H1 (cell line): ENCODE measurements around the gene LPAR6. TPM values are rescaled to one million over a fixed set of nuclear protein-coding genes. Genes with fewer than 3 reads are reported as not detected.

Experiments used
- CTCF ChIA-PET: fragments of 300-600 bp; sonication (Branson Sonifier 250); formaldehyde crosslinking; loops from one replicate; lab custom pipeline; 2021; ENCODE audit not compliant: partially characterized antibody; lab: Charles Lee
- POLR2A ChIA-PET: fragments of 300-600 bp; sonication (Branson Sonifier 250); formaldehyde crosslinking; loops from one replicate; lab custom pipeline; 2021; ENCODE audit warnings: inconsistent platforms; ENCODE audit not compliant: partially characterized antibody; lab: Charles Lee
- DNase-seq, 2 experiments: peaks; one replicate each; pipeline versions ENCODE4 v3.0.0 to v3.0.0-alpha.2; 2010 to 2022; ENCODE audit warnings: low spot score in 2 of 2, low read depth in 1 of 2, mixed read lengths in 1 of 2
- FAIRE-seq: peaks from 2 replicates; lab custom pipeline; 2011; peaks lifted over from hg19 to GRCh38; lab: Jason Lieb, UNC
- H2AFZ ChIP-seq: 2 replicates; pipeline ENCODE4 v1.8.1; 2012; ENCODE audit warnings: low read length, inconsistent platforms
- H2AK5ac ChIP-seq: 2 replicates; pipeline ENCODE4 v1.6.1; 2013; ENCODE audit warnings: low read depth, low read length
- H2BK120ac ChIP-seq: replicated peaks from 2 replicates; pipeline ENCODE3; 2013; ENCODE audit warnings: low read depth, low read length, inconsistent platforms
- H2BK12ac ChIP-seq: 2 replicates; pipeline ENCODE4 v1.6.1; 2013; ENCODE audit warnings: low read depth, low read length
- H2BK15ac ChIP-seq: 2 replicates; pipeline ENCODE4 v1.6.1; 2013; ENCODE audit warnings: low read length
- H2BK20ac ChIP-seq: 2 replicates; pipeline ENCODE4 v1.6.1; 2013; ENCODE audit warnings: low read length
- H2BK5ac ChIP-seq: 2 replicates; pipeline ENCODE4 v1.6.1; 2013; ENCODE audit warnings: low read depth, low read length
- H3K14ac ChIP-seq: 2 replicates; pipeline ENCODE4 v1.6.1; 2013; ENCODE audit warnings: inconsistent platforms; ENCODE audit not compliant: insufficient read length
- H3K18ac ChIP-seq: 2 replicates; pipeline ENCODE4 v1.6.1; 2013; ENCODE audit warnings: low read length; ENCODE audit errors: extremely low read depth
- H3K23ac ChIP-seq: 2 replicates; pipeline ENCODE4 v1.6.1; 2013; ENCODE audit warnings: inconsistent platforms; ENCODE audit not compliant: insufficient read length
- H3K23me2 ChIP-seq: 2 replicates; pipeline ENCODE4 v1.6.1; 2013; ENCODE audit warnings: low read depth, low read length
- H3K27ac ChIP-seq: 2 replicates; pipeline ENCODE4 v1.6.1; 2011; ENCODE audit warnings: low read depth, low read length, inconsistent platforms
- H3K27me3 ChIP-seq, 4 experiments: replicated peaks in 1 of 4; 1 replicate in 1 of 4; 2 replicates in 3 of 4; pipeline versions ENCODE4 v1.6.1 to v1.8.1; 2011 to 2013; ENCODE audit warnings: low read length in 3 of 4, mild to moderate bottlenecking in 3 of 4, inconsistent platforms in 2 of 4, mixed read lengths in 2 of 4, moderate library complexity in 1 of 4; ENCODE audit not compliant: control insufficient read depth in 3 of 4, insufficient read depth in 3 of 4; ENCODE audit errors: extremely low read depth in 1 of 4
- H3K36me3 ChIP-seq, 4 experiments: 2 replicates each; pipeline versions ENCODE4 v1.6.1 to v1.8.1; 2011 to 2013; ENCODE audit warnings: mild to moderate bottlenecking in 4 of 4, low read length in 3 of 4, moderate library complexity in 2 of 4, control low read depth in 1 of 4, inconsistent platforms in 1 of 4; ENCODE audit not compliant: insufficient read depth in 4 of 4, control insufficient read depth in 2 of 4
- H3K4ac ChIP-seq: replicated peaks from 2 replicates; pipeline ENCODE3; 2013; ENCODE audit warnings: low read length, low read depth, mixed read lengths, inconsistent platforms; ENCODE audit not compliant: insufficient read length
- H3K4me1 ChIP-seq, 4 experiments: replicated peaks in 1 of 4; 1 replicate in 1 of 4; 2 replicates in 3 of 4; pipeline versions ENCODE4 v1.6.1 to v1.8.1; 2011 to 2013; ENCODE audit warnings: low read length in 3 of 4, inconsistent platforms in 2 of 4, mixed read lengths in 1 of 4; ENCODE audit not compliant: insufficient read depth in 4 of 4, control insufficient read depth in 3 of 4
- H3K4me2 ChIP-seq, 2 experiments: 2 replicates each; pipeline versions ENCODE4 v1.6.1 to v1.8.1; 2011 to 2013; ENCODE audit warnings: low read depth in 2 of 2, low read length in 2 of 2, control low read depth in 1 of 2, inconsistent platforms in 1 of 2, mild to moderate bottlenecking in 1 of 2; ENCODE audit not compliant: insufficient read depth in 1 of 2
- H3K4me3 ChIP-seq, 4 experiments: fragments of 200-600, 300-600 bp in 1 of 4; sonication (generic), shearing (Covaris generic), sonication (Bioruptor Twin) in 1 of 4; 2 replicates each; pipeline versions ENCODE4 v1.5.1 to v1.8.1; 2011 to 2016; ENCODE audit warnings: low read length in 4 of 4, low read depth in 3 of 4, control low read depth in 2 of 4, inconsistent platforms in 2 of 4, mild to moderate bottlenecking in 2 of 4, mixed read lengths in 1 of 4, moderate library complexity in 1 of 4; ENCODE audit not compliant: insufficient read depth in 2 of 4; ENCODE audit errors: extremely low read depth in 1 of 4
- H3K56ac ChIP-seq: replicated peaks from 2 replicates; pipeline ENCODE3; 2013; ENCODE audit warnings: low read depth, mild to moderate bottlenecking, mixed read lengths, low read length, inconsistent platforms; ENCODE audit not compliant: insufficient read length
- H3K79me1 ChIP-seq: 2 replicates; pipeline ENCODE4 v1.6.1; 2013; ENCODE audit warnings: low read depth, low read length, control low read depth
- H3K79me2 ChIP-seq, 2 experiments: 2 replicates each; pipeline versions ENCODE4 v1.6.1 to v1.8.1; 2012 to 2013; ENCODE audit warnings: low read length in 2 of 2, mild to moderate bottlenecking in 2 of 2, inconsistent platforms in 1 of 2; ENCODE audit not compliant: insufficient read depth in 2 of 2, control insufficient read depth in 1 of 2
- H3K9ac ChIP-seq, 4 experiments: replicated peaks in 1 of 4; 1 replicate in 1 of 4; 2 replicates in 3 of 4; pipeline versions ENCODE4 v1.6.1 to v1.8.1; 2011 to 2013; ENCODE audit warnings: low read depth in 3 of 4, low read length in 3 of 4, control low read depth in 2 of 4, mild to moderate bottlenecking in 2 of 4, moderate library complexity in 2 of 4, inconsistent platforms in 1 of 4; ENCODE audit errors: extremely low read depth in 1 of 4
- H3K9me3 ChIP-seq, 2 experiments: 2 replicates each; pipeline versions ENCODE4 v1.6.1 to v1.8.1; 2012 to 2013; ENCODE audit warnings: mild to moderate bottlenecking in 2 of 2, moderate library complexity in 2 of 2, control low read depth in 1 of 2, inconsistent platforms in 1 of 2, low read depth in 1 of 2, low read length in 1 of 2, mixed read lengths in 1 of 2; ENCODE audit not compliant: insufficient read depth in 2 of 2
- H4K20me1 ChIP-seq, 2 experiments: replicated peaks in 1 of 2; 2 replicates each; pipeline versions ENCODE3 to v1.8.1; 2011 to 2013; ENCODE audit warnings: inconsistent platforms in 2 of 2, low read length in 2 of 2, mild to moderate bottlenecking in 1 of 2; ENCODE audit not compliant: insufficient read depth in 2 of 2, control insufficient read depth in 1 of 2
- H4K5ac ChIP-seq: 2 replicates; pipeline ENCODE4 v1.6.1; 2013; ENCODE audit warnings: low read length, low read depth, mixed read lengths, inconsistent platforms; ENCODE audit not compliant: insufficient read length
- H4K8ac ChIP-seq: 2 replicates; pipeline ENCODE4 v1.8.0; 2013; ENCODE audit warnings: mild to moderate bottlenecking, moderate library complexity, low read length, inconsistent platforms; ENCODE audit not compliant: insufficient read depth; ENCODE audit errors: extremely low read depth
- H4K91ac ChIP-seq: replicated peaks from 2 replicates; pipeline ENCODE3; 2013; ENCODE audit warnings: low read length, mixed read lengths, inconsistent platforms; ENCODE audit not compliant: insufficient read length
- CTCF ChIP-seq, 3 experiments: IDR thresholded peaks; 1 replicate in 2 of 3; 2 replicates in 1 of 3; pipeline versions ENCODE4 v1.5.1 to v1.6.1; 2011; ENCODE audit warnings: low read length in 3 of 3, mild to moderate bottlenecking in 3 of 3, inconsistent platforms in 2 of 3, low read depth in 1 of 3, moderate library complexity in 1 of 3; ENCODE audit not compliant: insufficient read depth in 1 of 3; ENCODE audit errors: control extremely low read depth in 1 of 3
- WGBS, 2 experiments: shearing (Covaris generic) in 1 of 2; methylation state at CpG; one replicate each; pipeline versions ENCODE4 v1.1.6 to v1.1.7; 2013 to 2015; ENCODE audit warnings: low lambda C conversion rate in 2 of 2, mixed read lengths in 2 of 2, inconsistent platforms in 1 of 2, low coverage in 1 of 2, missing lambda C conversion rate in 1 of 2; ENCODE audit not compliant: insufficient replicate concordance in 2 of 2, insufficient coverage in 1 of 2, insufficient read length in 1 of 2; ENCODE audit errors: extremely low coverage in 1 of 2, missing lambda C conversion rate in 1 of 2; 5-methylcytosine and 5-hydroxymethylcytosine counted together
- polyA plus RNA-seq, 7 experiments: library from polyadenylated mRNA; depleted of rRNA in 3 of 7; stranded (reverse) in 5 of 7; unstranded in 2 of 7; fragments of >200 nt in 5 of 7; fragments of 200-250 nt in 2 of 7; gene quantifications; 1 replicate in 5 of 7; 2 replicates in 1 of 7; 4 replicates in 1 of 7; pipeline versions ENCODE4 v1.2.1 to v1.2.3, GENCODE V29; 2011 to 2013; ENCODE audit warnings: missing spikeins in 2 of 7, mixed read lengths in 2 of 7
- total RNA-seq: library from RNA; stranded (reverse); fragmentation: NEBNext Ultra II Directional; extraction: Animal tissue kit (Norgen Biotek cat#: 25700); gene quantifications from 2 replicates; pipeline ENCODE4 v1.2.1, GENCODE V29; 2021

The LPAR6 gene
- total and polyA plus RNA-seq, 2 of the 8 experiments (the other 6 are each of a cell fraction or from before 2014, with no cell fraction given) = 0.50 to 0.97 TPM

- H3K9me3 ChIP-seq = no peaks in the 10 kb centered on the region; a peak in 1 of 4 replicates
- H4K91ac ChIP-seq = no peak overlapping the region
- H2BK12ac ChIP-seq = no peak overlapping the region
- no peaks in the 10 kb centered on the region for H3K36me3 ChIP-seq
- H3K27ac ChIP-seq = no peak overlapping the region
- 92% methylated on average over 1 of the region's 1 CpG; no CpG with 5 or more reads in 1 of the 2 experiments for WGBS, 2 experiments
- H2BK20ac ChIP-seq = no peak overlapping the region
- H3K18ac ChIP-seq = no peak overlapping the region
- no peak overlapping the region for H3K56ac ChIP-seq
- H3K4me2 ChIP-seq = peak overlapping the region; percentile 37 to 59; a peak in 2 of 4 replicates
- no peak overlapping the region for H2AFZ ChIP-seq
- H3K4me3 ChIP-seq = peak overlapping the region in 1 of 4 experiments; percentile 44; a peak in 2 of 8 replicates
- H4K5ac ChIP-seq = no peak overlapping the region
- no peak overlapping the region for H3K14ac ChIP-seq
- no peak overlapping the region for H3K4ac ChIP-seq
- no peak overlapping the region for H2AK5ac ChIP-seq
- H3K23ac ChIP-seq = no peak overlapping the region
- no peaks in the 10 kb centered on the region for H4K20me1 ChIP-seq
- ChIA-PET CTCF (no interaction called here), POLR2A (no interaction called here)
- H3K23me2 ChIP-seq = no peaks in the 10 kb centered on the region
- no peak for FAIRE-seq
- no peaks in the 10 kb centered on the region for H3K27me3 ChIP-seq
- DNase-seq = no peak
- no peak overlapping the region for H2BK15ac ChIP-seq
- H3K9ac ChIP-seq = no peak overlapping the region
- H2BK5ac ChIP-seq = no peak overlapping the region
- no peak overlapping the region for H4K8ac ChIP-seq
- no peaks in the 10 kb centered on the region for H3K79me1 ChIP-seq
- H3K4me1 ChIP-seq = peaks cover 3 to 4% (median 3%) of the 10 kb centered on the region in 4 experiments; a peak in 4 of 7 replicates
- H3K79me2 ChIP-seq = no peaks in the 10 kb centered on the region
- no peak overlapping the region for H2BK120ac ChIP-seq
- TF ChIP-seq CTCF (IDR thresholded peaks at IDR 0.05; ENCODE audit: control extremely low read depth in 1 of 3, insufficient read depth in 1 of 3, low read depth in 1 of 3, low read length in 3 of 3) = no peak
Observed at GRCh38 chr13:48411147-48411794, 1.6 kb downstream of the LPAR6 start.
